GM19043 (cell line): ENCODE data around the gene KIAA1586.
"Not testable (repeated sequence)": the region's sequence is repeated elsewhere in the genome, so short reads cannot be mapped to it uniquely, and the experiment has no call there.

Experiments
- ATAC-seq: cut with Tn5 transposase; IDR thresholded peaks from one replicate; pipeline ENCODE4 v1.9.1; 2021; ENCODE audit warnings: low read depth; ENCODE audit not compliant: unreplicated experiment

Gene KIAA1586

DNA sequence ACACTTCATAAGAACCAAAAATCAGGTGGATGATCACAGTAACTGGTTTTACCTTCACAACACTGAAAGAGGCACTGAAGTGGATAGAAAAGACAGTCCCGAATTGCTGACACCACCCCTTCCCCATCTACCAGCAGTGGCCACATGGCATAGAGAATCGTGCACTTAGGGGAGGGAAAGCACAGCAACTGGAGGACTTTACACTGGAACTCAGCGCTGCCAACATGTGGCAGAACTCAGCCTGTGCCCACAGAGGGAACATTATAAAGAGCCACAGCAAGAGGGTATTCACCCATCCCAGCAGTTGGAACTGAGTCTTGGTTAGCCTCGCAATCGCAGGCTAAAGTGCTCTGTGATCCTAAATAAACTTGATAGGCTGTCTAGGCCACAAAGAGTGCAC lies 6.5 kb upstream of the KIAA1586 start:
- no peak for ATAC-seq

DNA sequence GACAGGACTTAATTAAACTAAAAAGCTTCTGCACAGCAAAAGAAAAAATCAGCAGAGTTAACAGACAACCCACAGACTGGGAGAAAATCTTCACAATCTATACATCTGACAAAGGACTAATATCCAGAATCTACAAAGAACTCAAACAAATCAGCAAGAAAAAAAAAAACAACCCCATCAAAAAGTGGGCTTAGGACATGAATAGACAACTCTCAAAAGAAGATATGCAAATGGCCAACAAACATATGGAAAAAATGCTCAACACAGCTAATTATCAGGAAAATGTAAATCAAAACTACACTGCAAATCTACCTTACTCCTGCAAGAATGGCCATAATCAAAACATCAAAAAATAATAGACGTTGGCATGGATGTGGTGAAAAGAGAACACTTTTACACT lies 2.4 kb upstream of the KIAA1586 start:
- ATAC-seq = not testable (repeated sequence)

DNA sequence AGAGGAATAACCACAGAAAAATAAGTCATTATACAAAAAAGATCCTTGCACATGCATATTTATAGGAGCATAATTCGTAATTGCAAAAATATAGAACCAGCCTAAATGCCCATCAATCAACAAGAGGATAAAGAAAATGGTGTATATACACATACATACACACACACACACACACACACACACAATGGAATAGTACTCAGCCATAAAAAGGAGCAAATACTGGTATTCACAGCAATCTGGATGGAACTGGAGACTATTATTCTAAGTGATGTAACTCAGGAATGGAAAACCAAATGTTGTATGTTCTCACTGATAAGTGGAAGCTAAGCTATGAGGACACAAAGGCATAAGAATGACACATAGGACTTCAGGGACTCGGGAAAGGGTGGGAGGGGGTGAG lies 1.9 kb upstream of the KIAA1586 start:
- ATAC-seq = no peak

DNA sequence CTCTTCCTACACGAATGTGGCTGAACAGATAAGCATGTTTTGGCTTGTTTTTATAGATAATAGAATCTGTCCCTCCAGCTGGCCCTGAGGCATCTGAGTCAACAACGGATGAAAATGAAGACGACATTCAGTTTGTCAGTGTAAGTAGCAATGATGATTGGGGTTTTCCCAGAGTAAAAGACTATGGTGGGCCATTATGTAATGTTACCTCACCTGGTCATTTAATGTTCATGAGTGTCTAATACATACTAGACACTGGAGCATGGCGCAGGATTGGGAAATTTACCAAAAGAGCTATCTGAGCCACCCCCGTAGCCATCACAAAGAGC lies 728 bp downstream of the KIAA1586 start:
- peak; percentile 5 for ATAC-seq

DNA sequence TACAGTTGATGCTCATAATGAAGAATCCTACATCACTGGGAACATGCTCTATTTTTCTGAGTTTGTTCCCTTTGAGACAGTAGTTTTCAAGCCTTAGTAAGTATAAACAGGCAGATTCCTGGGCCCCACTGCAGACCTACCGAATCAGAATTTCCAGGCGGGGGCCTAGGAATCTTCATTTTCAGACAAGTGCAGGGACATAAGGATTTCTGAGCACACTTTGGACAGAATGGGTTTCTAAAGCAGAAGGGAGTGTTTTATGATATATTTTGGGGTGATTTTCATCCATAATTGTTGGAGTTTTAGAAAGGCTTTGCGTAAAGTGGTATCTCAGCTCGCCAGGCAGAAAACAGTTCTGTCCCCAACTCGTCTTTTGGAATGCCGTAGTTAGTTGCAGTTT lies 1.4 kb downstream of the KIAA1586 start:
- ATAC-seq = not testable (repeated sequence)

DNA sequence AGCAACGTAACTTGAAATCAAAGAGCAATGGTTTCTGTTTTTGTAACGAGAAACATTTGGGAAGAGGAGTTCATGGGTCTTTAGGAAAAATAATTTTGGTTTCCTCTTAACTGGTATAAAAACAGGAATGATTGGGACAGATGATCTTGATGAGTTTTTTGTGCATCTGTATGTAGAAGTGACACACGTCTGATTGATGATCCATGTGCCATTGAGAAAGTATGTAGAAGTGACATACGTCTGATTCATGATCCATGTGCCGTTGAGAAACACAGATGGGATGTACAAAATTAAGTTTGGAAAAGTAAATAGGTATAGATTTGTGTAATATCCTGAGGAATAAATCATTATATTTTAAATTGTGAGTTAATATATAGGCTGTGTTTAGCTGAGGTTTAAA lies 2.1 kb downstream of the KIAA1586 start:
- ATAC-seq = no peak

DNA sequence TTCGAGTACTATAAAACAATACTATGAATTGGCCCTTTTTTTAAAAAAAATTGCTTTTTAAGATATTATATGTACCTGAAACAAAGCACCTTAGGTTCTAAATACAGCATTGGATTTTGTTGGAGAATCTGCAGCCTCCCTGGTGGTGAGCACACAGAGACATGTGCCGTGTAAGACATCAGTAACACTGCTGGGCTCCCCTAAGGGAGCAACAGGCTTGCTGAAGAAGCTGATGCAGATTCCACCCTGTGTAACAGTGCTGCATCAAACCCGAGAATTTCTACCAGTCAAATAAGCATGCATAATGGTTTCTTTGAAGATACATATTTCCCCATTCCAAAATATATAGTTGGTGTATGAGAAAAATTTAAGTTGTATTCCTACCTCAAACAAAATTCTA lies 17.4 kb downstream of the KIAA1586 start:
- no peak for ATAC-seq

DNA sequence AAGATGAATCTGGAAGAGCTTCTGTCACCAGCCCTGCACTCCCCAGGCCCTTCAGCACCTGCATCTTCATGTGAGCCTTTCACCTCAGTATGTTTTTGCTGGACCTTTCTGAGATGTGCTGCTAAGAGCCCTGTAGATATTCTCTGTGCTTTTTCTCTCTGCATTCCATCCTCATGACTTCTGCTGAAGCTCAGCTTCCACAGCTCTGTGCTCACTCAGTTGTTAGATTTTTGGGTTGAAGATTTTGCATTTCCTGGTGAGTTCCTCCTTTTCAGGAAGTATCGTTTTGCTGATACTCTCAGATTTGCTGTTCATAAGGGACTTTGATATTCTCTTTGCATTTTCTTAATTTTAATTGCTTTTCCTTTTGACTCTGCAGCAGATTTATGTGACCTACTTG lies 18.3 kb downstream of the KIAA1586 start:
- no peak for ATAC-seq

DNA sequence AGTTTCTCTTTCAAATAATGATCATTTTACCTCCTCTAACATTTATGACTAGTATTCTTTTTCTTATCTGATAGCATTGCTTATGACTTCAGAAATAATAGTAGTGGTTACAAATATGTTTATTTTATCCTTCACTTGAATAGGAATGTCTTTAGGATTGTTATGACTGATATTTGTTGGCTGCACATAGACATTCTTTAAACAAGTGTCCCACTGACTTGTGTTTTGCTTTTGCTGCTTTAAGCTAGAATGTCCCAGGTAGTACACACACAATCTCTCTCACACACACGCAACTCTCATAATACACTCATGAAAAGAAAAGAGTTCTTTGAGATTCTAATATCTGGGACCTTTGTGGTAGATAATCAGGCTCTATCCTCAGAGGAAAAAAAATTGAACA lies 21.6 kb downstream of the KIAA1586 start:
- ATAC-seq = no peak

DNA sequence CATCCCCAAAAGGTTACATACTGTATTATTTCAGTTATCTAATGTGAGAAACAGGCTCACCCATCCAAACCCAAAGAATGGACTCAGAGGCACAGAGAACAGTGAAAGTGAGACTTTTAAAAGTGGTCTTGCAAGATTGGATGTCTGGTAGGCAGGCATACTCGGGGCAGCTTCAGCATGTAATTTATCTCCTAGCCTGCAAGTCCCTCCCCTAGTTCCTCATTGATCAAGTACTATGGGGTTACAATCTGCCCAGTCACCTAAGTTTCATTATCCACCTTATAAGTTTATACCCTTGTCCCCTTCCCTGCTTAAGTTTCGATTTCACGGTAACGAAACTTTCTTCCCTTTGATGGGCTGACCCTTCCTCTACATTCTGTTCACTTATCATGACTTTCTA lies 22.7 kb downstream of the KIAA1586 start:
- ATAC-seq = no peak

DNA sequence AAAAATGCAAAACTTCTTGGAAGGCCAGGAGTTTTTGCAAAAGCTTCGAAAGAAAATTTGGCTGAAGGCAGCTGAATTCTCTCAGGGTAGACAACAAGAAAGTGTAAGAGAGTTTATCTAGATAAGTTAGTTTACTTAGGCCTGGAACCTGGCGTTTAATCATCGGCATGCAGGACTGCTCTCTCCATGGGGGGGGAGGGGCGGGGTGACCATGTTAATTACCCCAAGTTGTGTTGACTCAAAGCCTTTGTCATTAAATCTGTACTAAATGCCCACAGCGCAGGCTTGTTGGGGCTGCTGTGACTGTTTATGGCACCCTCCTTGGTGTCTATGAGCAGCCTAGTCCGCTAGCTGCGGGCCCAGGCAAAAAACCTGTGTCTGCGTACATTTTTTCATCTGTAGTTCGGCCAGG lies 23.4 kb downstream of the KIAA1586 start:
- no peak for ATAC-seq

DNA sequence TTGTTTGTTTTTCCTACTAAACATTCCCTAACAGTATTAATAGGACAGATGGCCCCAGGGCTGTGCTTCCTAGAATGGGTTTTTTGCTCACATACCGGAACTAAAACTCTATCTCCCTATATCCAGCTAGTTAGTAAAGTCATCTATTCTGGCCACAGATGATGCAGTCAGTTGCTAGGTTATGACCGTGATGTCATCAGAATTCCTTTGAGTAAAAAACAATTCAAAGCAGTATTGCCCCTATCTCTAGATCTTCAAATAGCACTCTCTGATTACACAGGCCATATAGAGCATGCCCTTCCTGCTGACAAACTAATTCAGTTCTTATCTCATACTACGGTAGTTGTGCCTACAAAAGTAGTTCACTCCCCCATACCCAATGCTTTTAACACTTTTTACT lies 25.6 kb downstream of the KIAA1586 start:
- ATAC-seq = no peak

DNA sequence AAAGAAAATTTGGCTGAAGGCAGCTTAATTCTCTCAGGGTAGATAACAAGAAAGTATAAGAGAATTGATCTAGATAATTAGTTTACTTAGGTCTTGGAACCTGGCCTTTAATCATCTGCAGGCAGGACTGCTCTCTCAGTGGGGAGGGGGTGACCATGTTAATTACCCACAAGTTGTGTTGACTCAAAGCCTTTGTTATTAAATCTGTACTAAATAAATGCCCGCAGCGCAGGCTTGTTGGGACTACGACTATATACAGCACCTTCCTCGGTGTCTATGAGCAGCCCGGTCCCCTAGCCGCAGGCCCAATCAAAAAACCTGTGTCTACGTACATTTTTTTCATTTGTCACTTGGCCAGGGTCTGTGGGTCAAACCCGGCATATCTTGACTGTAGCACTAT lies 27.9 kb downstream of the KIAA1586 start:
- ATAC-seq = no peak

DNA sequence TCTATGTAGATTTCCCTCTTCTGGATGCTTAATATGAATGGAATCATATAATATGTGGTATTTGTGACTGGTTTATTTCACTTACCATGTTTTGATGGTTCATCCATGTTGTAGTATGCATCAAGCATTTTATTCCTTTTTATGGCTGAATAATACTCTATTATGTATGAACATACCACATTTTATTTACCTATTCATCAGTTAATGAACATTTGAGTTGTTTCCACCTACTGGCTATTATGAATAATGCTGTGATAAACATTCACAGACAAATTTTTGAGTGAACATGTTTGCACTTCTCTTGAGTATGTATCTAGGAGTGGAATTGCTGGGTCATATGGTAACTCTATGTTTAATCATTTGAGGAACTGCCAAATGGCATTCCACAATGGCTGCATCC lies 28.6 kb downstream of the KIAA1586 start:
- no peak for ATAC-seq

DNA sequence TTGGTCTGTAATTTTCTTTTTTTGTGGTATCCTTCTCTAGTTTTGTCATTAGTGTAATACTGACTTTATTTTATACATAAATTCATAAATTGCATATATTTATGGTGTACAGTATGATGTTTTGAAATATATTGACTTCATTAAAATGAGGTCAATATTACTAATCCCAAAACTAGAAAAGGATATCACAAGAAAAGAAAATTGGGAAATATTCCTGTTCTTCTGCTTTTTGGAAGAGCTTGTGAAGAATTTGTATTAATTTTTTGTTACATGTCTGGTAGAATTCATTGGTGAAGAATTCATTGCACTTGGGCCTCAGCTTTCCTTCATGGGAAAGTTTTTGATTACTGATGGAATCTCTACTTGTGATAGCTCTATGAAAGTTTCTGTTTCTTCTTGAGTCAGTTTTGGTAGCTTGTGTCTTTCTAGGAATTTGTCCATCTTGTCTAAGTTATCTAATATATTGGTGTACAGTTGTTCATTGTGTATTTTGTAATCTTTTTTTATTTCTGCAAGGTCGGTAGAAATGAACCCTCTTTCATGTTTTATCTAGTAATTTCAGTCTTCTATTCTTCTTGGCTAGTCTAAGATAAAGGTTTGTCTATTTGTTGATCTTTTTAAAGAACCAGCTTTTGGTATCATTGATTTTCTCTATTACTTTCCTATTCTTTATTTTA lies 32.2 kb downstream of the KIAA1586 start:
- ATAC-seq = no peak

DNA sequence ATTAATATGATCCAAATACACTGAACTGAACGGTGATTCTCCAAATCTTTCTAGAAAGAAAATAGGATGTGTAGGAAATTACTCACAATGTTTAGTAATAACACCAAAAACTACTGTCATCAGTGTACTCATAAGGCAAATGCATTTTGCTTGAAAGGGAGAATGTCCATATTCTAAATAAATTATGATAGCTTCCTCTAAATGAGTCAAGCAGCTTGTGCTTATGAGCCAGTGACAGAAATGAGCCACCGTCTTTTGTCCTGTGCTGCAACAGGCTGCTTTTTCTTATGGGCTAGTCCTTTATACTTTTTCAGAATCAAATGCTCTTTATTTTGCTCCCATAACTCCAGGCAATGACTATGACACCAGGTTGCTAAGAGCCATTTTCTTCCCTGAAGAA lies 39.0 kb downstream of the KIAA1586 start:
- ATAC-seq = no peak

DNA sequence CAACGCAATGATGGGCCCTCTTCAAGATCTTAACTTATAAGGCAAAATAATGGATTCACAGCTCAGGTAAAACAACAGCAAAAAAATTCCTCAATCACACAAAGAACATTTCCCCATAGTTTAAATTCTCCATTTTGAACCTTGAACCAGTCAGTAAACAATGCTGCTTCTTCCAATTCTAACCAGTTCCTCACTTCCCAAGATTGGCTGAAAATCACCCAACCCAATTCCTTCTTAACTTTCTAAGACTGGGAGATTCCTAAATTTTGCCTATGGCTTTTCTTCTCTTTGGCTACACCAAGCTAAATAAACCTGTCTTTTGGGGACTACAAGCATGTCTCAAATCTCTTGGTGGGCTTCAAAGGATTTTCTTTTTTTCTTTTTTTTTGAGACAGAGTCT lies 40.4 kb downstream of the KIAA1586 start:
- no peak for ATAC-seq

DNA sequence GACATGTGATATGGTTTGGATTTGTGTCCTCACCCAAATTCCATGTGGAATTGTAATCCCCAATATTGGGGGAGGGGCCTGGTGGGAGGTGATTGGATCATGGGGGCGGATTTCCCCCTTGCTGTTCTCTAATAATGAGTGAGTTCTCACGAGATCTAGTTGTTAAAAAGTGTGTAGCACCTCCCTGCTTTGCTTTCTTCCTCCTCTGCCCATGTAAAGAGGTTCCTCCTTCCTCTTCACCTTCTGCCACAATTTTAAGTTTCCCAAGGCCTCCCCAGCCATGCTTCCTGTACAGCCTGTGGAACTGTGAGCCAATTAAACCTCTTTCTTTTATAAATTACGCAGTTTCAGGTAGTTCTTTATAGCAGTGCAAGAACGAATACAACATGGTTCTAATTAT lies 41.4 kb downstream of the KIAA1586 start:
- ATAC-seq = no peak

DNA sequence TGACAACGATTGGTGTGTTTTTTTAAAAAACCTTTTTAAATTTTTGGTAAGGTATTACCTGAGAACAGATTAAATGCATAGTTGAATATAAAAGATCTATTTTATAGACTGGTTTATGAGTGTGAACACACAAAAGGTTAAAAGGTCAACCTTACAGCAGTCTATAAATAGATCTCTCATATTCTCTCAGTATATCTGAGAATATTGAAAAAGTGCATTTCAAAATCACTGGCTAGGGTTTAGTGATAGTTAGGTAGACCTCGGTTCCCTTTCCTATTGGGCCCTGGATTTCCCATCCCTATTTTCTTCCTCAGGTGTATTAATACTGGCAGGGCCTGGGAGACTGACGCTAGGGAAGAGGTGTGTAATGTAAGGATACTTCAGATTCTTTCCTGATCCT lies 42.8 kb downstream of the KIAA1586 start:
- no peak for ATAC-seq

DNA sequence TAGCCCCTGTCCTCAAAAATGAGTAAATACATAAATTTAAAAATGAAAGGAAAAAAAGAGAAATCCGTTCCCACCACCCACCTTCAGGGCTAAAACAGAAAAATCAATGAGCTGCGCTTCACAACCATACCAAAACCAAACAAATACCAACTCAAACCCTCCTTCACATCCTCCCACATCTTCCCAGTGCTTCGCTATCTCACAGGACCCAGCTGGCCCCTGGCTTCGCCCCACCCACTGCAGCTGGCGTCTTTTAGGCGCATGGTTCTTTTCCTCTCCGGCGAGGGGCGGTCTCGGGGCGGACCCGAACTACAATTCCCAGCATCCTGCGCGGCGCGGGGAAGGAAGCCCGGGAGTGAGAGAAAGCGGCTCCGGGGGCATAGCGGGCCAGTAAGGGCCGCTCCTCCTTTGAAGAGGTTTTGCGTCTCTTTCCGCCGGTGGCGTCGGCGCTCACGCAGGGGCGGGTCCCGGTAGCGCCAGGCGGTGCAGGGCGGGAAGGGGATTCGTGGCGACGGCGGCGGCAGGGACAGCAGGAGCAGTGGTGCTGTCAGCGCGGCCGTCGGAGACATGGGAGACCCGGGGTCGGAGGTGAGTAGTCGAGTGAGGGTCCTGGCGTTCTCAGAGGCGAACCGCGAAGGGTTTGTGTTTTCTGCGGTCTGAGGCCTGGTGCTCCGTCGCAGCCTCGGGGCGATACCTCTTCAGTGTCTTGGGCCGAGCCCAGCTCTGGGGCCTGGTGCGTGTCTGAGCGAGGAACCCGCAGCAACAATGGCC lies 43.4 kb downstream of the KIAA1586 start, which contains the start of gene ZNF451:
Gene ZNF451 (plus strand): TSS at position 502 of the 771 bp plus-strand sequence. CDS start 66 bp downstream, at position 568.
- peak; percentile 92 for ATAC-seq

DNA sequence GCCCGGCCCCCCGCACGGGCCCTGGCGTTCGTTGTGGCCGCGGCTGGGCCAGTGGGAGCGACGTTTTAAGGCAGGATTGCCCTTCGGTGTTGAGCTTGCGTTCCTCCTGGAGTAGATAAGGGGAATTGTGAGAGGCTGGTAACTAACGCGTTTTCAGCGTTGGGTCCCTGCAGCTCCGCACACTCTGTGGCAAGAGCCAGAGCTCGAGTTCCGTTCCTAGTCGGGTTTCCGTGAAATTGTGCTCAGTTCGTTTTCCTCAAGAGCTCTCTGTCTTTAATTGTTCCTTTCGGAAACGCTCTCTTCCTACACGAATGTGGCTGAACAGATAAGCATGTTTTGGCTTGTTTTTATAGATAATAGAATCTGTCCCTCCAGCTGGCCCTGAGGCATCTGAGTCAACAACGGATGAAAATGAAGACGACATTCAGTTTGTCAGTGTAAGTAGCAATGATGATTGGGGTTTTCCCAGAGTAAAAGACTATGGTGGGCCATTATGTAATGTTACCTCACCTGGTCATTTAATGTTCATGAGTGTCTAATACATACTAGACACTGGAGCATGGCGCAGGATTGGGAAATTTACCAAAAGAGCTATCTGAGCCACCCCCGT lies 44.1 kb downstream of the KIAA1586 start:
- peak; percentile 1 for ATAC-seq

DNA sequence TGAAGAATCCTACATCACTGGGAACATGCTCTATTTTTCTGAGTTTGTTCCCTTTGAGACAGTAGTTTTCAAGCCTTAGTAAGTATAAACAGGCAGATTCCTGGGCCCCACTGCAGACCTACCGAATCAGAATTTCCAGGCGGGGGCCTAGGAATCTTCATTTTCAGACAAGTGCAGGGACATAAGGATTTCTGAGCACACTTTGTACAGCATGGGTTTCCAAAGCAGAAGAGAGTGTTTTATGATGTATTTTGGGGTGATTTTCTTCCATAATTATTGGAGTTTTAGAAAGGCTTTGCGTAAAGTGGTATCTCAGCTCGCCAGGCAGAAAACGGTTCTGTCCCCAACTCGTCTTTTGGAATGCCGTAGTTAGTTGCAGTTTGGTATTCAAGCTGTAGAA lies 44.9 kb downstream of the KIAA1586 start:
- ATAC-seq = not testable (repeated sequence)
